Natural killer cell (primary cell): Measurements from ENCODE around the gene ASIC2. TPM values are rescaled to one million over a fixed set of nuclear protein-coding genes. Genes with fewer than 3 reads are reported as not detected.

ENCODE experiments used
- ATAC-seq, 3 donors: fragments of 150-1000 bp in 2 of 3; fragments of 200-7000 bp in 1 of 3; cut with Tn5 transposase; 1 replicate in 1 of 3; 2 replicates in 2 of 3; pipeline ENCODE4 v1.10.0; 2021; ENCODE audit warnings: mild to moderate bottlenecking in 2 of 3, moderate library complexity in 2 of 3
- DNase-seq, 2 donors: peaks; one replicate each; pipeline versions ENCODE4 v3.0.0 to v3.0.0-alpha.2; 2013 to 2021; ENCODE audit warnings: mixed read lengths in 1 of 2
- H3K27ac ChIP-seq: one replicate; pipeline ENCODE4 v1.5.1; 2013; ENCODE audit warnings: mild to moderate bottlenecking, low read length
- H3K27me3 ChIP-seq: one replicate; pipeline ENCODE4 v1.6.1; 2013; ENCODE audit warnings: low read length; ENCODE audit not compliant: control insufficient read depth, insufficient read depth
- H3K36me3 ChIP-seq: one replicate; pipeline ENCODE4 v1.6.1; 2013; ENCODE audit warnings: low read length; ENCODE audit not compliant: control insufficient read depth, insufficient read depth
- H3K4me1 ChIP-seq: one replicate; pipeline ENCODE4 v1.6.1; 2013; ENCODE audit warnings: low read length; ENCODE audit not compliant: control insufficient read depth, insufficient read depth
- H3K4me3 ChIP-seq: one replicate; pipeline ENCODE4 v1.5.1; 2013; ENCODE audit warnings: low read length
- H3K9me3 ChIP-seq: one replicate; pipeline ENCODE4 v1.6.1; 2013; ENCODE audit warnings: low read length; ENCODE audit not compliant: control insufficient read depth, insufficient read depth
- H3K27ac Mint-ChIP-seq, 2 donors: one replicate each; pipeline ENCODE4 v1.8.0; 2022; ENCODE audit warnings: mild to moderate bottlenecking in 2 of 2, mixed read lengths in 2 of 2, moderate library complexity in 1 of 2
- H3K27me3 Mint-ChIP-seq, 2 donors: one replicate each; pipeline ENCODE4 v1.8.0; 2022; ENCODE audit warnings: low read depth in 2 of 2, mixed read lengths in 2 of 2
- H3K36me3 Mint-ChIP-seq: one replicate; pipeline ENCODE4 v1.8.0; 2022; ENCODE audit warnings: mixed read lengths
- H3K4me1 Mint-ChIP-seq, 2 donors: one replicate each; pipeline ENCODE4 v1.8.0; 2022; ENCODE audit warnings: mixed read lengths in 2 of 2
- H3K4me3 Mint-ChIP-seq: one replicate; pipeline ENCODE4 v1.8.0; 2022; ENCODE audit warnings: mild to moderate bottlenecking, moderate library complexity, mixed read lengths
- H3K9me3 Mint-ChIP-seq, 2 donors: one replicate each; pipeline ENCODE4 v1.8.0; 2022; ENCODE audit warnings: mixed read lengths in 2 of 2
- WGBS: methylation state at CpG from one replicate; pipeline ENCODE4 v1.1.7; 2013; ENCODE audit warnings: missing lambda C conversion rate; ENCODE audit not compliant: insufficient coverage; 5-methylcytosine and 5-hydroxymethylcytosine counted together
- intact Hi-C: fragments of 100-400 bp; cut with micrococcal nuclease; formaldehyde crosslinking; loops from one replicate; pipeline ENCODE4 v1.14.2; 2022
- total RNA-seq, 4 donors: library from RNA; stranded (reverse); fragments of 120-200 nt in 1 of 4; gene quantifications; one replicate each; pipeline versions ENCODE4 v1.2.3 to v1.2.4, GENCODE V29; 2013 to 2022
- TF ChIP-seq, protein P1 (sequence below): fragments of 200-600 bp; IDR thresholded peaks from one replicate; pipeline ENCODE4 v1.8.0; 2022; ENCODE audit warnings: antibody characterized with exemption

Gene ASIC2
- total RNA-seq, 3 donors from 2014 or later (not counting 1 experiment from before 2014, with no cell fraction given) = not detected

DNA sequence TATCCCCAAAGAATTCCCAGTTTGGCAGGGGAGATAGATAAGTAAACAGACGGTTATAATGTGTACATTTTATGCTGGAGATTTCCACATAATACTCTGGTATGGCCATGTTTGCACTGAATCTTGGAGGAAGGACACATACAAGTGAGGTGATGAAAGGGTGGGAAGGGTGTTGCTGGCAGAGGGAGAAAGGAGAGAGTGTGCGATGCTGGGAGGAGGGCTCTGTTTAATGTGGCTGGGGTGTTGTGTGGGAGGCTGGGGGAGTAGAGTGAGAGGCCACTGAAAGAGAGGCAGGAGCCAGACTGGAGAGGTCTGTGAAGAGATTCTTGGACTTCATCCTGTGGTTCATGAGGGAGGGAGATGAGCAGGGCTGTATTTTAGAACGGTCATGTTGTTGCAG, 213.9 kb downstream of the ASIC2 start:
- H3K36me3 Mint-ChIP-seq = no peaks in the 10 kb centered on the region
- no peak overlapping the region for H3K4me3 Mint-ChIP-seq
- Histone ChIP-seq H3K4me1 (no peaks in the 10 kb centered on the region), H3K4me3 (no peak overlapping the region), H3K36me3 (no peaks in the 10 kb centered on the region), H3K9me3 (no peaks in the 10 kb centered on the region), H3K27me3 (no peaks in the 10 kb centered on the region), H3K27ac (no peak overlapping the region)
- no peaks in the 10 kb centered on the region for H3K4me1 Mint-ChIP-seq
- no peaks in the 10 kb centered on the region for H3K9me3 Mint-ChIP-seq
- DNase-seq (no peak), ATAC-seq (no peak)
- TF ChIP-seq, protein P1, sequence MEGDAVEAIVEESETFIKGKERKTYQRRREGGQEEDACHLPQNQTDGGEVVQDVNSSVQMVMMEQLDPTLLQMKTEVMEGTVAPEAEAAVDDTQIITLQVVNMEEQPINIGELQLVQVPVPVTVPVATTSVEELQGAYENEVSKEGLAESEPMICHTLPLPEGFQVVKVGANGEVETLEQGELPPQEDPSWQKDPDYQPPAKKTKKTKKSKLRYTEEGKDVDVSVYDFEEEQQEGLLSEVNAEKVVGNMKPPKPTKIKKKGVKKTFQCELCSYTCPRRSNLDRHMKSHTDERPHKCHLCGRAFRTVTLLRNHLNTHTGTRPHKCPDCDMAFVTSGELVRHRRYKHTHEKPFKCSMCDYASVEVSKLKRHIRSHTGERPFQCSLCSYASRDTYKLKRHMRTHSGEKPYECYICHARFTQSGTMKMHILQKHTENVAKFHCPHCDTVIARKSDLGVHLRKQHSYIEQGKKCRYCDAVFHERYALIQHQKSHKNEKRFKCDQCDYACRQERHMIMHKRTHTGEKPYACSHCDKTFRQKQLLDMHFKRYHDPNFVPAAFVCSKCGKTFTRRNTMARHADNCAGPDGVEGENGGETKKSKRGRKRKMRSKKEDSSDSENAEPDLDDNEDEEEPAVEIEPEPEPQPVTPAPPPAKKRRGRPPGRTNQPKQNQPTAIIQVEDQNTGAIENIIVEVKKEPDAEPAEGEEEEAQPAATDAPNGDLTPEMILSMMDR = no peak
- peaks cover 21 to 55% of the 10 kb centered on the region in 2 donors for H3K27me3 Mint-ChIP-seq
- WGBS = 86% methylated on average over 3 of the region's 3 CpGs
- intact Hi-C loops = no loop called here
- H3K27ac Mint-ChIP-seq = no peak overlapping the region

DNA sequence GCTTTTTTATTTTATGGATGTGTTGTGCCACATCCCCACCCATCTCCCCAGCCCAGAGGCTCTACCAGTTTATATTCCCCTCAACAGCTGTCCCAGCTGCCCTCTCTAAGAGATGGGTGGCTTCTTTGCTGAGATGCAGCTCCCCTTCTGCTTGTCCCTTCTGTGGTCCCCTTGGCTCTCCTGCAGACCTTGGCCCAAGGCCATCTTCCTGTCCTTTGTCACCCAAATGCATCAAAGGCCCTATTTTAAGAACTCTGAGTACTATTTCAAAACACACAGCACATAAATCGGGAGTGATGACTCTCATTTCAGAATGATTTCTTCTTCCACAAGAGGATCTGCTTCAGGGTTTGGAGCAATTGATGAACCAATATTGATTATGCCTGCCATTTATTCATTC, 216.1 kb downstream of the ASIC2 start:
- TF ChIP-seq, protein P1 = no peak
- no peak overlapping the region for H3K27ac ChIP-seq
- no peak overlapping the region for H3K4me3 ChIP-seq
- no peak for ATAC-seq
- Mint-ChIP-seq H3K4me3 (no peak overlapping the region), H3K9me3 (no peaks in the 10 kb centered on the region), H3K27me3 (peaks cover 20 to 61% of the 10 kb centered on the region in 2 donors), H3K4me1 (no peaks in the 10 kb centered on the region), H3K36me3 (no peaks in the 10 kb centered on the region), H3K27ac (no peak overlapping the region)
- intact Hi-C loops = no loop called here
- no peaks in the 10 kb centered on the region for H3K4me1 ChIP-seq
- H3K27me3 ChIP-seq = no peaks in the 10 kb centered on the region
- no peaks in the 10 kb centered on the region for H3K9me3 ChIP-seq
- H3K36me3 ChIP-seq = no peaks in the 10 kb centered on the region
- WGBS = 50% methylated on average over 1 of the region's 1 CpG
- no peak for DNase-seq

DNA sequence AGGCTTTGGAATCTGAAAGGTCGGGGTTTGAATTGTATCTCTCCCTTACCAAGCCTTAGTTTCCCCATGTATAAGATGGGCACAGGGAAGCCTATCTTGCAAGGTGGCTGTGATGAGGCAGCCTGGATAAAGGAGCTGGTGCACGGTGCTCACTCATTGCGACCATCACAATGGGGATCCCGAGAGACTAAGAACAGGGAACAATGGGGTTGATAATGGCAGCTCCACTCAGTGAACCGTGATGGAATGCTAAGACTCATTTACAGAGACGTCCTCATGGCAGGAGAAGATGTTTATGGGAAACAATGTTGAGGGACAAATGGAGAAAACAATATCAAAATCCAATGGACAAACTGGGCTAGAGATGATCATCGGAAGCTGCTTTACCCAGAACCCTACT, 219.7 kb downstream of the ASIC2 start:
- 73% methylated on average over 6 of the region's 7 CpGs for WGBS
- Histone ChIP-seq H3K4me3 (no peak overlapping the region), H3K27ac (no peak overlapping the region), H3K4me1 (no peaks in the 10 kb centered on the region), H3K9me3 (no peaks in the 10 kb centered on the region), H3K36me3 (no peaks in the 10 kb centered on the region), H3K27me3 (no peaks in the 10 kb centered on the region)
- TF ChIP-seq, protein P1 = no peak
- intact Hi-C loops = no loop called here
- Mint-ChIP-seq H3K4me3 (no peak overlapping the region), H3K27ac (no peak overlapping the region), H3K36me3 (no peaks in the 10 kb centered on the region), H3K4me1 (no peaks in the 10 kb centered on the region), H3K9me3 (no peaks in the 10 kb centered on the region), H3K27me3 (peaks cover 19 to 54% of the 10 kb centered on the region in 2 donors)
- DNase-seq = no peak
- no peak for ATAC-seq

DNA sequence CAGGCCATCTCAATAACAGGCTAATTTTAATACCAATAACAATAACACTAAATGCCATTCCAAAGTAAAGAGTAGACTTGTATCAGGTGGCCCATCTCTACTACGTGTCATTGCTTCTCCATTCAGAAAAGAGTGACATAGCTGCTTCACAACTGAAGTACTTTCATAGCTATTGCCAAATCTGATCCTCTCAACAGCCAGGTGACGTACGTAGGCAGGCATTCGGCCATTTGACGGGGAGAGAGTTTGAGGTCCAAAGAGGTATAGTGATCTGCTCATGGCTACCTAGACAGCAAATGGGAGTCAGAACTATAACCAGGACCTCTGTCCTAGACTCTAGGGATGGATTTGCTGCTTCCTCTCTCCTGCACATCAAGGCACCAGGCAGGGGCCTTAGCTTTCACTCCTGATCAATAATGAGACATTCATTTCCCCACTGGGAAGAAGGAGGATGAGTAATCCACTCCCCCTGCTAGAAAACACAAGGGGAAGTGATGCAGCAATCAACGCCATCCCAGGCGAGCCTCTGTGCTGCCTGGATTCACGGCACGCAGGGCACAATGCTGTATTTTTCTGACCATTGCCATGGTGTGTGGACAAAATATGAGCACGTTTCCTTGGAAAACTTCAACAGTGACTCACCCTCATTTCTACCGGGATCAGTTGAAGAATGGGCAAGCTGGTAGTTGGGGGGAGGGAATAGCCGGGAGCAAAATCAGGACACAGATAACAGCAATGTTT, 220.5 kb downstream of the ASIC2 start:
- H3K36me3 Mint-ChIP-seq = no peaks in the 10 kb centered on the region
- no peaks in the 10 kb centered on the region for H3K4me1 Mint-ChIP-seq
- DNase-seq (no peak), ATAC-seq (no peak)
- 92% methylated on average over 12 of the region's 12 CpGs for WGBS
- H3K36me3 ChIP-seq = no peaks in the 10 kb centered on the region
- H3K9me3 Mint-ChIP-seq = no peaks in the 10 kb centered on the region
- no peaks in the 10 kb centered on the region for H3K9me3 ChIP-seq
- peaks cover 19 to 54% of the 10 kb centered on the region in 2 donors for H3K27me3 Mint-ChIP-seq
- H3K27ac Mint-ChIP-seq = no peak overlapping the region
- no peaks in the 10 kb centered on the region for H3K4me1 ChIP-seq
- intact Hi-C loops = no loop called here
- no peak overlapping the region for H3K4me3 ChIP-seq
- H3K27ac ChIP-seq = no peak overlapping the region
- TF ChIP-seq, protein P1 = no peak
- H3K27me3 ChIP-seq = no peaks in the 10 kb centered on the region
- no peak overlapping the region for H3K4me3 Mint-ChIP-seq
